Liver (tissue), 9 donors: Measurements from ENCODE around the gene SCUBE3. TPM values are rescaled to one million over a fixed set of nuclear protein-coding genes. Genes with fewer than 3 reads are reported as not detected.

Source experiments
- DNase-seq: peaks from one replicate; pipeline ENCODE4 v3.0.0-alpha.2; 2017; ENCODE audit warnings: low spot score
- H3K27ac ChIP-seq, 2 donors: one replicate each; pipeline ENCODE4 v1.7.0; 2013; ENCODE audit warnings: inconsistent platforms in 2 of 2, low read length in 2 of 2, control low read depth in 1 of 2, low read depth in 1 of 2, mild to moderate bottlenecking in 1 of 2
- H3K27me3 ChIP-seq, 4 donors: one replicate each; pipeline versions ENCODE4 v1.6.1 to v1.7.0; 2013; ENCODE audit warnings: low read length in 3 of 4, inconsistent platforms in 1 of 4, mild to moderate bottlenecking in 1 of 4, moderate library complexity in 1 of 4; ENCODE audit not compliant: control insufficient read depth in 4 of 4, insufficient read depth in 4 of 4
- H3K36me3 ChIP-seq, 4 donors: one replicate each; pipeline versions ENCODE4 v1.6.1 to v1.7.0; 2013; ENCODE audit warnings: low read length in 3 of 4, mild to moderate bottlenecking in 3 of 4, low read depth in 1 of 4, moderate library complexity in 1 of 4; ENCODE audit not compliant: control insufficient read depth in 4 of 4, insufficient read depth in 3 of 4
- H3K4me1 ChIP-seq, 4 donors: one replicate each; pipeline versions ENCODE4 v1.6.1 to v1.7.0; 2013; ENCODE audit warnings: low read length in 3 of 4, mild to moderate bottlenecking in 3 of 4, moderate library complexity in 1 of 4; ENCODE audit not compliant: control insufficient read depth in 4 of 4, insufficient read depth in 4 of 4
- H3K4me3 ChIP-seq, 3 donors: one replicate each; pipeline versions ENCODE4 v1.6.1 to v1.7.0; 2013; ENCODE audit warnings: low read length in 3 of 3, control low read depth in 1 of 3, low read depth in 1 of 3, mild to moderate bottlenecking in 1 of 3
- H3K9ac ChIP-seq, 2 donors: one replicate each; pipeline ENCODE4 v1.7.0; 2013; ENCODE audit warnings: low read length in 2 of 2, mild to moderate bottlenecking in 2 of 2, moderate library complexity in 2 of 2, control low read depth in 1 of 2, low read depth in 1 of 2
- H3K9me3 ChIP-seq, 4 donors: one replicate each; pipeline versions ENCODE4 v1.6.1 to v1.7.0; 2013; ENCODE audit warnings: low read length in 3 of 4; ENCODE audit not compliant: control insufficient read depth in 4 of 4
- EGR1 ChIP-seq, 2 donors: IDR thresholded peaks; 2 replicates each; pipeline ENCODE4 v1.6.1; 2016 to 2018; ENCODE audit warnings: antibody characterized with exemption in 2 of 2, low read depth in 2 of 2
- FOXA1 ChIP-seq: IDR thresholded peaks from 2 replicates; pipeline ENCODE4 v1.6.1; 2016; ENCODE audit warnings: antibody characterized with exemption
- FOXA2 ChIP-seq: IDR thresholded peaks from 2 replicates; pipeline ENCODE4 v1.6.1; 2016; ENCODE audit warnings: antibody characterized with exemption
- GABPA ChIP-seq, 2 donors: IDR thresholded peaks in 1 of 2; conservative IDR thresholded peaks in 1 of 2; 2 replicates each; pipeline ENCODE4 v1.6.1; 2016; ENCODE audit warnings: antibody characterized with exemption in 2 of 2, mild to moderate bottlenecking in 1 of 2, moderate library complexity in 1 of 2
- HNF4A ChIP-seq, 2 donors: conservative IDR thresholded peaks; 2 replicates each; pipeline ENCODE4 v1.6.1; 2016; ENCODE audit warnings: antibody characterized with exemption in 2 of 2, mild to moderate bottlenecking in 2 of 2
- HNF4G ChIP-seq: IDR thresholded peaks from 2 replicates; pipeline ENCODE4 v1.6.1; 2016; ENCODE audit warnings: antibody characterized with exemption
- JUND ChIP-seq, 2 donors: IDR thresholded peaks; 2 replicates each; pipeline ENCODE4 v1.6.1; 2016; ENCODE audit warnings: antibody characterized with exemption in 2 of 2
- NR2F2 ChIP-seq: IDR thresholded peaks from 2 replicates; pipeline ENCODE4 v1.6.1; 2016; ENCODE audit warnings: antibody characterized with exemption
- RAD21 ChIP-seq, 2 donors: IDR thresholded peaks; 2 replicates each; pipeline ENCODE4 v1.6.1; 2016; ENCODE audit warnings: antibody characterized with exemption in 2 of 2, mild to moderate bottlenecking in 2 of 2
- RXRA ChIP-seq, 2 donors: IDR thresholded peaks; 2 replicates each; pipeline ENCODE4 v1.6.1; 2017 to 2018; ENCODE audit warnings: antibody characterized with exemption in 2 of 2, mild to moderate bottlenecking in 1 of 2
- SP1 ChIP-seq: IDR thresholded peaks from 2 replicates; pipeline ENCODE4 v1.6.1; 2018; ENCODE audit warnings: antibody characterized with exemption, mild to moderate bottlenecking
- TAF1 ChIP-seq: conservative IDR thresholded peaks from 2 replicates; pipeline ENCODE4 v1.6.1; 2016; ENCODE audit warnings: antibody characterized with exemption, mild to moderate bottlenecking
- YY1 ChIP-seq: IDR thresholded peaks from 2 replicates; pipeline ENCODE4 v1.6.1; 2016; ENCODE audit warnings: antibody characterized with exemption, mild to moderate bottlenecking
- WGBS: extraction: QIAGEN DNeasy Blood & Tissue Kit; methylation state at CpG from one replicate; pipeline ENCODE4 v1.1.7; 2013; 5-methylcytosine and 5-hydroxymethylcytosine counted together
- polyA plus RNA-seq, 2 donors: library from polyadenylated mRNA; stranded (reverse) in 1 of 2; unstranded in 1 of 2; fragments of 200-250 nt in 1 of 2; fragments of >200 nt in 1 of 2; fragmentation: Nextera tagmentation in 1 of 2; extraction: Ambion mirVana in 1 of 2; gene quantifications; one replicate each; pipeline versions ENCODE4 v1.2.1 to v1.2.3, GENCODE V29; 2013 to 2015
- total RNA-seq, 2 donors: library from RNA; depleted of rRNA; stranded (reverse); fragments of >200 nt; gene quantifications; one replicate each; pipeline ENCODE4 v1.2.3, GENCODE V29; 2014
- TF ChIP-seq, protein P1 (sequence below): IDR thresholded peaks from 2 replicates; pipeline ENCODE4 v1.6.1; 2016; ENCODE audit warnings: antibody characterized with exemption
- TF ChIP-seq, protein P2 (sequence below): IDR thresholded peaks from 2 replicates; pipeline ENCODE4 v1.6.1; 2016; ENCODE audit warnings: antibody characterized with exemption
- TF ChIP-seq, protein P3 (sequence below): IDR thresholded peaks from 2 replicates; pipeline ENCODE4 v1.6.1; 2016; ENCODE audit warnings: antibody characterized with exemption, mild to moderate bottlenecking
- TF ChIP-seq, protein P4 (sequence below): IDR thresholded peaks from 2 replicates; pipeline ENCODE4 v1.6.1; 2016; ENCODE audit warnings: antibody characterized with exemption
- TF ChIP-seq, protein P5 (sequence below): fragments of 150-350 bp; IDR thresholded peaks from 2 replicates; pipeline ENCODE4 v1.5.1; 2017; ENCODE audit warnings: improper control_type of control experiment, low read depth, low read length; ENCODE audit not compliant: missing input control
- donor health status: healthy.
- donor health status: healthy.
- donor health status: healthy.
- donor health status: healthy.
- donor health status: healthy.

SCUBE3 gene
- total and polyA plus RNA-seq, 4 donors = 0.03 to 0.09 (median 0.07) TPM

DNA sequence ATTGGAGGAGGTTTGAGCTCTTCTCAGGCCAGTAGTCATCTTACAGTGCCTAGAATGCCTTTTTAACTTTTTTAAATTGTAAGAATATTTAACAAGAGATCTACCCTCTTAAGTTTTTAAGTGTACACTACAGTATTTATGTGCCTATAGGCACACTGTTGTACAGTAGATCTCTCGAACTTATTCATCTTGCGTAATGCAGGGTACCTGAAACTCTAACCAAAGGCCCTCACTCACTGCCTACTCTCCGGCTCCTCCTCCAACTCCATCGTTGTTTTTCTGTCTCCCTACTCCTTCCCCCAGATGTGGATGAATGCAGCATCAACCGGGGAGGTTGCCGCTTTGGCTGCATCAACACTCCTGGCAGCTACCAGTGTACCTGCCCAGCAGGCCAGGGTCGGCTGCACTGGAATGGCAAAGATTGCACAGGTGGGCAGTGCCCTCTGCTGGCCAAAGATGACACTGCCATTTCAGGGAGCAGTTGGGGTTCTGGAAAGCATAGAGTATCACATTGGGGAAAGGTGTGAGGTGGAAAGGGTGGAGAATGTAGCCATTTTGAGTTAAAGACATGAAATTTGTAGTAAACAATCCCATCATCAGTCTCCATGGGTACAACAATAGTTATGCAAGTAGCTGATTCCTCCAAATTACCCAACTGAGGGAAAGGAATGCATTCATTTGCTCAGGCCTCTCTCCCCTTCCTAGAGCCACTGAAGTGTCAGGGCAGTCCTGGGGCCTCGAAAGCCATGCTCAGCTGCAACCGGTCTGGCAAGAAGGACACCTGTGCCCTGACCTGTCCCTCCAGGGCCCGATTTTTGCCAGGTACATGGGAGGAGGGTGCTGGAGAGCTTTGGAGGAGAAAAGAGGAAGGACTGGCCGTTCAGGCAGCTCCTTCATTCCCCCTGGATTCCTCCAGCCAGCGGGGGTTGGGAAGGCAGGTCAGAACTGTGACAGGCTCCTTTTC is 27.4 kb downstream of the SCUBE3 start:
- TF ChIP-seq RAD21 (IDR thresholded peaks at IDR 0.05) (peak; percentile 99 to 100), RXRA (IDR thresholded peaks at IDR 0.05) (no peak), FOXA1 (no peak), GABPA (IDR thresholded peaks at IDR 0.05 in 1 of 2, conservative IDR thresholded peaks at IDR 0.05 in 1 of 2) (no peak), EGR1 (IDR thresholded peaks at IDR 0.05; ENCODE audit: low read depth in 2 of 2) (no peak), SP1 (no peak), YY1 (no peak), NR2F2 (no peak), HNF4A (conservative IDR thresholded peaks at IDR 0.05) (peak in 1 of 2 donors; percentile 28), TAF1 (no peak), HNF4G (no peak), FOXA2 (no peak), JUND (IDR thresholded peaks at IDR 0.05) (no peak)
- TF ChIP-seq, protein P1, sequence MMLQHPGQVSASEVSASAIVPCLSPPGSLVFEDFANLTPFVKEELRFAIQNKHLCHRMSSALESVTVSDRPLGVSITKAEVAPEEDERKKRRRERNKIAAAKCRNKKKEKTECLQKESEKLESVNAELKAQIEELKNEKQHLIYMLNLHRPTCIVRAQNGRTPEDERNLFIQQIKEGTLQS = no peak
- TF ChIP-seq, protein P2, sequence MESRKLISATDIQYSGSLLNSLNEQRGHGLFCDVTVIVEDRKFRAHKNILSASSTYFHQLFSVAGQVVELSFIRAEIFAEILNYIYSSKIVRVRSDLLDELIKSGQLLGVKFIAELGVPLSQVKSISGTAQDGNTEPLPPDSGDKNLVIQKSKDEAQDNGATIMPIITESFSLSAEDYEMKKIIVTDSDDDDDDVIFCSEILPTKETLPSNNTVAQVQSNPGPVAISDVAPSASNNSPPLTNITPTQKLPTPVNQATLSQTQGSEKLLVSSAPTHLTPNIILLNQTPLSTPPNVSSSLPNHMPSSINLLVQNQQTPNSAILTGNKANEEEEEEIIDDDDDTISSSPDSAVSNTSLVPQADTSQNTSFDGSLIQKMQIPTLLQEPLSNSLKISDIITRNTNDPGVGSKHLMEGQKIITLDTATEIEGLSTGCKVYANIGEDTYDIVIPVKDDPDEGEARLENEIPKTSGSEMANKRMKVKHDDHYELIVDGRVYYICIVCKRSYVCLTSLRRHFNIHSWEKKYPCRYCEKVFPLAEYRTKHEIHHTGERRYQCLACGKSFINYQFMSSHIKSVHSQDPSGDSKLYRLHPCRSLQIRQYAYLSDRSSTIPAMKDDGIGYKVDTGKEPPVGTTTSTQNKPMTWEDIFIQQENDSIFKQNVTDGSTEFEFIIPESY = no peak
- TF ChIP-seq, protein P3, sequence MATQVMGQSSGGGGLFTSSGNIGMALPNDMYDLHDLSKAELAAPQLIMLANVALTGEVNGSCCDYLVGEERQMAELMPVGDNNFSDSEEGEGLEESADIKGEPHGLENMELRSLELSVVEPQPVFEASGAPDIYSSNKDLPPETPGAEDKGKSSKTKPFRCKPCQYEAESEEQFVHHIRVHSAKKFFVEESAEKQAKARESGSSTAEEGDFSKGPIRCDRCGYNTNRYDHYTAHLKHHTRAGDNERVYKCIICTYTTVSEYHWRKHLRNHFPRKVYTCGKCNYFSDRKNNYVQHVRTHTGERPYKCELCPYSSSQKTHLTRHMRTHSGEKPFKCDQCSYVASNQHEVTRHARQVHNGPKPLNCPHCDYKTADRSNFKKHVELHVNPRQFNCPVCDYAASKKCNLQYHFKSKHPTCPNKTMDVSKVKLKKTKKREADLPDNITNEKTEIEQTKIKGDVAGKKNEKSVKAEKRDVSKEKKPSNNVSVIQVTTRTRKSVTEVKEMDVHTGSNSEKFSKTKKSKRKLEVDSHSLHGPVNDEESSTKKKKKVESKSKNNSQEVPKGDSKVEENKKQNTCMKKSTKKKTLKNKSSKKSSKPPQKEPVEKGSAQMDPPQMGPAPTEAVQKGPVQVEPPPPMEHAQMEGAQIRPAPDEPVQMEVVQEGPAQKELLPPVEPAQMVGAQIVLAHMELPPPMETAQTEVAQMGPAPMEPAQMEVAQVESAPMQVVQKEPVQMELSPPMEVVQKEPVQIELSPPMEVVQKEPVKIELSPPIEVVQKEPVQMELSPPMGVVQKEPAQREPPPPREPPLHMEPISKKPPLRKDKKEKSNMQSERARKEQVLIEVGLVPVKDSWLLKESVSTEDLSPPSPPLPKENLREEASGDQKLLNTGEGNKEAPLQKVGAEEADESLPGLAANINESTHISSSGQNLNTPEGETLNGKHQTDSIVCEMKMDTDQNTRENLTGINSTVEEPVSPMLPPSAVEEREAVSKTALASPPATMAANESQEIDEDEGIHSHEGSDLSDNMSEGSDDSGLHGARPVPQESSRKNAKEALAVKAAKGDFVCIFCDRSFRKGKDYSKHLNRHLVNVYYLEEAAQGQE = no peak
- TF ChIP-seq, protein P4, sequence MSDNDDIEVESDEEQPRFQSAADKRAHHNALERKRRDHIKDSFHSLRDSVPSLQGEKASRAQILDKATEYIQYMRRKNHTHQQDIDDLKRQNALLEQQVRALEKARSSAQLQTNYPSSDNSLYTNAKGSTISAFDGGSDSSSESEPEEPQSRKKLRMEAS = no peak
- TF ChIP-seq, protein P5, sequence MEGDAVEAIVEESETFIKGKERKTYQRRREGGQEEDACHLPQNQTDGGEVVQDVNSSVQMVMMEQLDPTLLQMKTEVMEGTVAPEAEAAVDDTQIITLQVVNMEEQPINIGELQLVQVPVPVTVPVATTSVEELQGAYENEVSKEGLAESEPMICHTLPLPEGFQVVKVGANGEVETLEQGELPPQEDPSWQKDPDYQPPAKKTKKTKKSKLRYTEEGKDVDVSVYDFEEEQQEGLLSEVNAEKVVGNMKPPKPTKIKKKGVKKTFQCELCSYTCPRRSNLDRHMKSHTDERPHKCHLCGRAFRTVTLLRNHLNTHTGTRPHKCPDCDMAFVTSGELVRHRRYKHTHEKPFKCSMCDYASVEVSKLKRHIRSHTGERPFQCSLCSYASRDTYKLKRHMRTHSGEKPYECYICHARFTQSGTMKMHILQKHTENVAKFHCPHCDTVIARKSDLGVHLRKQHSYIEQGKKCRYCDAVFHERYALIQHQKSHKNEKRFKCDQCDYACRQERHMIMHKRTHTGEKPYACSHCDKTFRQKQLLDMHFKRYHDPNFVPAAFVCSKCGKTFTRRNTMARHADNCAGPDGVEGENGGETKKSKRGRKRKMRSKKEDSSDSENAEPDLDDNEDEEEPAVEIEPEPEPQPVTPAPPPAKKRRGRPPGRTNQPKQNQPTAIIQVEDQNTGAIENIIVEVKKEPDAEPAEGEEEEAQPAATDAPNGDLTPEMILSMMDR = peak; percentile 98
- Histone ChIP-seq H3K36me3 (no peaks in the 10 kb centered on the region), H3K9me3 (no peaks in the 10 kb centered on the region), H3K4me3 (no peak overlapping the region), H3K4me1 (no peaks in the 10 kb centered on the region), H3K27ac (no peak overlapping the region), H3K27me3 (no peaks in the 10 kb centered on the region), H3K9ac (no peak overlapping the region)
- peak; percentile 84 for DNase-seq
- WGBS = 44% methylated on average over 12 of the region's 12 CpGs
